Ascending aorta (tissue), 2 donors: ENCODE data around the gene ITPKB. TPM values are rescaled to one million over a fixed set of nuclear protein-coding genes. Genes with fewer than 3 reads are reported as not detected.

ENCODE experiments used
- DNase-seq, 2 donors: peaks; one replicate each; pipeline ENCODE4 v3.0.0-alpha.2; 2019; ENCODE audit warnings: low spot score in 2 of 2
- H3K27ac ChIP-seq, 2 donors: fragments of 200-600 bp; sonication (generic); one replicate each; pipeline ENCODE4 v1.5.1; 2016 to 2017; ENCODE audit warnings: mild to moderate bottlenecking in 1 of 2
- H3K27me3 ChIP-seq: fragments of 200-600 bp; sonication (generic); one replicate; pipeline ENCODE4 v1.5.1; 2017
- H3K36me3 ChIP-seq, 2 donors: fragments of 200-600 bp; sonication (generic); one replicate each; pipeline ENCODE4 v1.5.1; 2016
- H3K4me1 ChIP-seq, 2 donors: fragments of 200-600 bp; sonication (generic); one replicate each; pipeline ENCODE4 v1.5.1; 2016 to 2017; ENCODE audit warnings: mild to moderate bottlenecking in 1 of 2
- H3K4me3 ChIP-seq, 2 donors: fragments of 200-600 bp; sonication (generic); one replicate each; pipeline ENCODE4 v1.5.1; 2016 to 2017; ENCODE audit warnings: mild to moderate bottlenecking in 1 of 2
- H3K9me3 ChIP-seq, 2 donors: fragments of 200-600 bp; sonication (generic); one replicate each; pipeline ENCODE4 v1.5.1; 2016
- CTCF ChIP-seq, 3 experiments: fragments of 200-600 bp in 2 of 3; fragments of 450-650 bp in 1 of 3; sonication (generic) in 2 of 3; IDR thresholded peaks; one replicate each; pipeline ENCODE4 v1.5.1; 2016 to 2019; ENCODE audit warnings: antibody characterized with exemption in 3 of 3, mild to moderate bottlenecking in 1 of 3, moderate library complexity in 1 of 3
- intact Hi-C: fragments of 100-400 bp; cut with DNase I; formaldehyde crosslinking; loops from one replicate; pipeline ENCODE4 v1.15.1; 2023
- total RNA-seq: library from RNA; depleted of rRNA; stranded (reverse); fragments of >200 nt; gene quantifications from one replicate; pipeline ENCODE4 v1.1.0, GENCODE V29; 2016

Gene ITPKB
- total RNA-seq, 1 donor from 2014 or later, result 27.5 TPM

GRCh38 chr1:226743259-226743658, 4.2 kb upstream of the ITPKB start:
- no peaks in the 10 kb centered on the region for H3K36me3 ChIP-seq
- intact Hi-C loops, result no loop called here
- H3K27ac ChIP-seq, result no peak overlapping the region
- peaks cover 3 to 9% of the 10 kb centered on the region in 2 donors for H3K4me1 ChIP-seq
- H3K9me3 ChIP-seq, result no peaks in the 10 kb centered on the region
- no peak for DNase-seq
- H3K27me3 ChIP-seq, result no peaks in the 10 kb centered on the region
- no peak for TF ChIP-seq CTCF (IDR thresholded peaks at IDR 0.05)
- no peak overlapping the region for H3K4me3 ChIP-seq

GRCh38 chr1:226741009-226741408, 1.9 kb upstream of the ITPKB start:
- H3K36me3 ChIP-seq, result no peaks in the 10 kb centered on the region
- no peak overlapping the region for H3K27ac ChIP-seq
- DNase-seq, result no peak
- intact Hi-C loops, result no loop called here
- H3K9me3 ChIP-seq, result no peaks in the 10 kb centered on the region
- TF ChIP-seq CTCF (IDR thresholded peaks at IDR 0.05), result no peak
- H3K27me3 ChIP-seq, result no peaks in the 10 kb centered on the region
- H3K4me1 ChIP-seq, result peaks cover 13 to 17% of the 10 kb centered on the region in 2 donors
- H3K4me3 ChIP-seq, result no peak overlapping the region

GRCh38 chr1:226739696-226740065, 599 bp upstream of the ITPKB start:
- intact Hi-C loops, result loop anchor here (2.0 to 5.0 kb wide), 4 partner anchors 37 to 192 kb away; partner anchors contain the start of gene STUM
- Histone ChIP-seq H3K27me3 (no peaks in the 10 kb centered on the region), H3K36me3 (no peaks in the 10 kb centered on the region), H3K27ac (peak overlapping the region in 1 of 2 donors; percentile 75), H3K4me3 (peak overlapping the region; percentile 87 to 95), H3K9me3 (no peaks in the 10 kb centered on the region), H3K4me1 (peaks cover 20 to 30% of the 10 kb centered on the region in 2 donors)
- no peak for DNase-seq
- TF ChIP-seq CTCF (IDR thresholded peaks at IDR 0.05), result no peak

GRCh38 chr1:226738421-226738994, 574 bp downstream of the ITPKB start:
- TF ChIP-seq CTCF (IDR thresholded peaks at IDR 0.05), result no peak
- intact Hi-C loops, result loop anchor here (2.0 to 5.0 kb wide), 4 partner anchors 36 to 191 kb away; partner anchors contain the start of gene STUM
- Histone ChIP-seq H3K9me3 (no peaks in the 10 kb centered on the region), H3K4me3 (peak overlapping the region; percentile 87 to 95), H3K36me3 (no peaks in the 10 kb centered on the region), H3K27ac (peak overlapping the region; percentile 75 to 93), H3K4me1 (peaks cover 25 to 42% of the 10 kb centered on the region in 2 donors), H3K27me3 (no peaks in the 10 kb centered on the region)
- DNase-seq, result no peak

- intact Hi-C loops, result loop anchor here (2.0 to 5.0 kb wide), 8 partner anchors 25 to 191 kb away; partner anchors contain the start of gene STUM
- DNase-seq, result peak in 1 of 2 donors; percentile 77
- Histone ChIP-seq H3K4me1 (peaks cover 25 to 48% of the 10 kb centered on the region in 2 donors), H3K27ac (peak overlapping the region; percentile 75 to 93), H3K27me3 (no peaks in the 10 kb centered on the region), H3K4me3 (peak overlapping the region; percentile 87 to 95), H3K36me3 (no peaks in the 10 kb centered on the region), H3K9me3 (no peaks in the 10 kb centered on the region)
- TF ChIP-seq CTCF (IDR thresholded peaks at IDR 0.05), result no peak
These were observed 1.2 kb downstream of the ITPKB start for GRCh38 chr1:226737819-226738420.
